Keratinocyte (primary cell): Measurements from ENCODE around the gene SF3A2.

Experiments
- EZH2 ChIP-seq: IDR thresholded peaks from one replicate; pipeline ENCODE4 v1.6.1; 2012; ENCODE audit warnings: inconsistent platforms, mild to moderate bottlenecking, low read length, moderate library complexity
- TF ChIP-seq, protein P1 (sequence below), 3 experiments: IDR thresholded peaks in 1 of 3; conservative IDR thresholded peaks in 1 of 3; optimal IDR thresholded peaks in 1 of 3; 2 replicates in 2 of 3; 3 replicates in 1 of 3; pipeline versions ENCODE3 to v1.5.1; 2011; ENCODE audit warnings: low read length in 3 of 3, mild to moderate bottlenecking in 3 of 3, moderate library complexity in 2 of 3, control low read depth in 1 of 3, inconsistent platforms in 1 of 3; ENCODE audit not compliant: insufficient read depth in 2 of 3; ENCODE audit errors: extremely low read depth in 1 of 3

DNA sequence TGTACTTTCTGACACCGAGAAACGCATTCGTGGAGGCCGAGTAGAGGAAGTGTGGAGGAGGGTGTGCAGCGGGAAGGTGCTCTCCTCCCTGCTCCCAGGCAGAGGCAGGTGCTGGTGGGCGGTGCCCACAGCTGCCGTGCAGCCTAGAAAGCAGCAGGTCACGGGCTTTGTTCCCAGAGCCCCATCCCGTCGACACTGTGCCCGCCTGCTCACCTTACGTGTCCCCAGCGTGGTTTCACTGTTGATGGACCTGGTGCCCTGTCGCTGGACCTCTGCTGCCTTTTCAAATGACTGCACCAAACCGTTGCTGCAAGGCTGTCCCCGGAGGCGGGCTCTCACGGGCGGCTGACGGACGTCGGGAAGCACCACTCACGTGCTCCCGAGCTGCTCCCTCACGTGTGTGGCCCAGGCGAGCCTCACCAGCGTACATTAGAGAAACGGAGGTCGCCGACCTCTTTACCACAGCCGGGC lies 21.3 kb upstream of the SF3A2 start:
- TF ChIP-seq, protein P1, sequence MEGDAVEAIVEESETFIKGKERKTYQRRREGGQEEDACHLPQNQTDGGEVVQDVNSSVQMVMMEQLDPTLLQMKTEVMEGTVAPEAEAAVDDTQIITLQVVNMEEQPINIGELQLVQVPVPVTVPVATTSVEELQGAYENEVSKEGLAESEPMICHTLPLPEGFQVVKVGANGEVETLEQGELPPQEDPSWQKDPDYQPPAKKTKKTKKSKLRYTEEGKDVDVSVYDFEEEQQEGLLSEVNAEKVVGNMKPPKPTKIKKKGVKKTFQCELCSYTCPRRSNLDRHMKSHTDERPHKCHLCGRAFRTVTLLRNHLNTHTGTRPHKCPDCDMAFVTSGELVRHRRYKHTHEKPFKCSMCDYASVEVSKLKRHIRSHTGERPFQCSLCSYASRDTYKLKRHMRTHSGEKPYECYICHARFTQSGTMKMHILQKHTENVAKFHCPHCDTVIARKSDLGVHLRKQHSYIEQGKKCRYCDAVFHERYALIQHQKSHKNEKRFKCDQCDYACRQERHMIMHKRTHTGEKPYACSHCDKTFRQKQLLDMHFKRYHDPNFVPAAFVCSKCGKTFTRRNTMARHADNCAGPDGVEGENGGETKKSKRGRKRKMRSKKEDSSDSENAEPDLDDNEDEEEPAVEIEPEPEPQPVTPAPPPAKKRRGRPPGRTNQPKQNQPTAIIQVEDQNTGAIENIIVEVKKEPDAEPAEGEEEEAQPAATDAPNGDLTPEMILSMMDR (optimal IDR thresholded peaks at IDR 0.05 in 1 of 3, IDR thresholded peaks at IDR 0.05 in 1 of 3, conservative IDR thresholded peaks at IDR 0.05 in 1 of 3; ENCODE audit: extremely low read depth in 1 of 3, insufficient read depth in 2 of 3, low read length in 3 of 3), result no peak
- TF ChIP-seq EZH2, result no peak
